ENCODE measurements around the gene SPATS2. TPM values are rescaled to one million over a fixed set of nuclear protein-coding genes. Genes with fewer than 3 reads are reported as not detected.

The SPATS2 gene
- total and polyA plus RNA-seq, 2 of the 4 experiments (the other 2 are of a cell fraction), result 50.6 to 63.3 TPM

- Histone ChIP-seq H4K91ac (ENCODE audit: insufficient read depth, low read depth, low read length) (no peak overlapping the region), H3K14ac (replicated peaks; ENCODE audit: low read depth, low read length) (no peak overlapping the region), H3K9me3 (ENCODE audit: control insufficient read depth, insufficient read depth, low read length) (peaks cover 2% of the 10 kb centered on the region; the same call in 1 of the 2 replicates), H2AK5ac (ENCODE audit: low read depth, low read length) (no peak overlapping the region), H2BK5ac (ENCODE audit: low read depth, low read length, poor library complexity, severe bottlenecking) (no peak overlapping the region), H4K5ac (ENCODE audit: low read depth, low read length) (no peak overlapping the region), H3K4me1 (ENCODE audit: control insufficient read depth, insufficient read depth, low read length) (no peaks in the 10 kb centered on the region), H3K79me1 (ENCODE audit: low read depth in 1 of 2, low read length in 2 of 2) (peaks cover 21 to 47% of the 10 kb centered on the region in 2 experiments), H2AK9ac (replicated peaks; ENCODE audit: low read depth, low read length, poor library complexity) (no peak overlapping the region), H3K4ac (ENCODE audit: low read depth, low read length) (no peak overlapping the region), H2BK120ac (ENCODE audit: low read depth, low read length) (no peak overlapping the region), H4K8ac (ENCODE audit: low read depth in 2 of 2, low read length in 2 of 2) (no peak overlapping the region), H2BK15ac (ENCODE audit: low read depth, low read length) (no peak overlapping the region), H3K4me3 (ENCODE audit: insufficient read depth, low read depth, low read length) (no peak overlapping the region), H2BK20ac (ENCODE audit: low read depth, low read length) (no peak overlapping the region), H3K56ac (ENCODE audit: extremely low read depth, insufficient read depth, low read length) (no peak overlapping the region), H3K9ac (ENCODE audit: low read depth, low read length) (no peak overlapping the region), H3K36me3 (ENCODE audit: control insufficient read depth, insufficient read depth, low read length) (no peaks in the 10 kb centered on the region), H3K9me1 (ENCODE audit: insufficient read depth, low read length) (no peaks in the 10 kb centered on the region; the same call in 1 of the 2 replicates), H4K20me1 (ENCODE audit: insufficient read depth, low read length) (peaks cover 3% of the 10 kb centered on the region; the same call in 1 of the 2 replicates), H3K18ac (ENCODE audit: low read depth, low read length) (no peak overlapping the region), H3K27ac (ENCODE audit: insufficient read depth, low read length) (no peak overlapping the region), H3K27me3 (ENCODE audit: control insufficient read depth, insufficient read depth, low read length) (no peaks in the 10 kb centered on the region), H2AFZ (replicated peaks; ENCODE audit: low read length, poor library complexity) (no peak overlapping the region), H3K23ac (ENCODE audit: low read depth, low read length) (no peak overlapping the region), H3K4me2 (ENCODE audit: low read depth, low read length) (no peak overlapping the region)
- 100% methylated on average over 1 of the region's 3 CpGs; no CpG with 5 or more reads in 1 of the 2 experiments for WGBS, 2 experiments (ENCODE audit: extremely low coverage in 2 of 2, insufficient read length in 1 of 2)
- TF ChIP-seq NFE2L2 (IDR thresholded peaks at IDR 0.05; ENCODE audit: low read depth, low read length), result no peak
- no peak for TF ChIP-seq POLR2A (IDR thresholded peaks at IDR 0.05; ENCODE audit: low read depth, low read length)
- intact Hi-C loops (cut with micrococcal nuclease), result no loop called here
- ATAC-seq (ENCODE audit: low read depth) (no peak), DNase-seq (no peak)
- ChIA-PET CTCF (no interaction called here), POLR2A (ENCODE audit: unreplicated experiment) (no interaction called here)
- no TSS peak for BruUV-seq (replicated peaks)
- in situ Hi-C loops (cut with MboI; ENCODE audit: low sequenced_read_pairs), result no loop called here
- dilution Hi-C loops (cut with HindIII; ENCODE audit: low sequenced_read_pairs, unreplicated experiment), result no loop called here
Observed at GRCh38 chr12:49448858-49449257, 81.6 kb downstream of the SPATS2 start.

Data from IMR-90 (cell line).